GM18502 (cell line): ENCODE data around the gene ERVFRD-1.

Source experiments
- ATAC-seq: cut with Tn5 transposase; IDR thresholded peaks from one replicate; pipeline ENCODE4 v1.9.1; 2021; ENCODE audit warnings: mild to moderate bottlenecking; ENCODE audit not compliant: unreplicated experiment, poor library complexity

Gene ERVFRD-1

DNA sequence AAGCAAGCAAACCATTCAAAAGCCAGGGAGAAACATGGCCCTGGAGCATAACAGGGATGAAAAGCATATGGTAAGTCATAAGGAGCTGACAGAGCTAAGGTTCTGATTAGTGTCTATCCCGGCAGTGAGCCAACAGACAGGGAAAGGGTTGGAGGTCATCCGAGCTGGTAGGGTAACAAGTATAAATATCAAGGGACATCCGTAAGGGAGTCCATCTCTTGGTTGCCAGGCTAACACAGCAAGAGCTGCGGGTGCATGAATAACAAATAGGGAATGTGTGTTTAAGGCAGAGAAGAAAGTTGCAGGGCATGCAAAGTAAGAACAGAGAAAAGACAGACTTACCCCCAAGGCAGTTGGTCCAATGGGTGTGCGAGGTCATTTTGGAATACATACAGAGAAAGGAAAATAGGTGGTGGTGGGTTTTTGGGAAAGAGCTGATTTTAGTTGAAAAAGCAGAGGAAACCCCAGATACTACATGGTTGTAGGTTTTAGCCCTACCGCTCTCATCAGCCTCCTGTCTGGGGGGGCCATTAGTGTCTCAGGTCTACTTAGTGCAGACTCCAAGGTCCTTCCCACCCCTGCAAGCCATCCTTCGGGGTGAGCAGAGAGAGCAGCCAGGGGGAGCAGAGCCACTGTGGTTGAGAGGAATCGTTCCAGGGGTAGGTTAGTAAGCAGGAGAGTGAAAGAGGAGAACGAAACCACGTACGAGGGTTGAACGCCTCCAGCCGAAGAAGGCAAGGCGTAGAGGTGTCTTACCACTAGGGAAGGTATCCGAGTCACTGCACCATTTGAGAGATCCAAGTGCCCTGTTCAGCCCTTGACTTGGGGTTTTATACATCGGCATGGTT lies at the start of gene ERVFRD-1:
Gene ERVFRD-1, minus strand, starts transcription at position 805 of the 848 bp plus-strand sequence. CDS start 6,415 bp downstream, outside the sequence.
- ATAC-seq = no peak

- no peak for ATAC-seq
Observed at GRCh38 chr6:11160199-11160598, 48.7 kb upstream of the ERVFRD-1 start.

DNA sequence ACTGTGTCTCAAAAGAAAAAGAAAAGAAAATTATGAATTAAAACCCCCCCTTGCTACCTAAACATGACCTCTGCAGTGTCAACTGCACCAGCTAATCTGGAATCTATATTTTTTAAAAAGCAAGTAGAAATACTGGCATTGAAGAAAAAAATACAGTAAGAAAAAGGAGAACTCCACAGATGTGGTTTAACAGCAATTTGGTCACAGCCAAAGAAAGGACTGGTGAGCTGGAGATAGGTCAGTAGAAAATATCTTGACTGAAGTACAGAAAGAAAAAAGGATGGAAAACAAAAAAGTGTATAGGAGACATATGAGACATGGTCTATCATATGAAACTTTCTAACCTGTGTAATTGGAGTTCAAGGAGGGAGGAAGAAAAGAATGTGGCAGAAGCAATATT lies 44.1 kb upstream of the ERVFRD-1 start:
- ATAC-seq = no peak

DNA sequence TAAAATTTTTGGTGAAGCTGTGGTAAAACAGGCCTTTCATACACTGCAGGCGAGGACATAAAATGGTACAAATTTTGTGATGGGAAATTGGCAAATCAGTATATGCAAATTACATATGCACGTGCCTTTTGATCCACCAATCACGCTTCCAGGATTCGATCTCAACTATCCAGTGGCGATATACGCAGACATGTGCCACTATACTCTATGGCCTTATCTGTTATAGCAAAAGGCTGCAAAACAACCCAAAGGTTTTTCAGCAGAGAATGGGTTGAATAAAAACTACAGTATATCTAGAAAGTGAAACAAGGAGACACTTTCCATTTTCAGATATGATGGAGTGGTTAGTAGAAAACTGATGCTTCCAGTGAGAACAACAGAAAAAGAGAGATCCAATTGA lies 41.9 kb upstream of the ERVFRD-1 start:
- ATAC-seq = no peak

DNA sequence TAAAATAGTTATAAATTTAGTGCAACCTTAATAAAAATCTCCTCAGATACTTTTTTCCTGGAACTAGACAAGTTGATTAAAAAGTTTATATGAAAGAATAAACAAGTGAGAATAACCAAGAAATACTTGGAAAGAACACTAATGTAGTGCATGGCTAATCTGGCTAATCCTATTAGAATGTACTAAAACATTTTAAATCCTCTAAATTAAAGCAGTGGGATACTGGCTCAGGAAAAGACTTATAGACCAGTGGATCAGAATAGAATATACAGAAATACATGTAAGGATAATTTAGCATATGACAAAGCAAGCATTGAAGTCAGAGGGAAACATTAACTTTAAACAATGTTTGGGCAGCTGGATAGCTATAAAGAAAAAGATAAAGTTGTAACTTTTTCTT lies 41.1 kb upstream of the ERVFRD-1 start:
- no peak for ATAC-seq

DNA sequence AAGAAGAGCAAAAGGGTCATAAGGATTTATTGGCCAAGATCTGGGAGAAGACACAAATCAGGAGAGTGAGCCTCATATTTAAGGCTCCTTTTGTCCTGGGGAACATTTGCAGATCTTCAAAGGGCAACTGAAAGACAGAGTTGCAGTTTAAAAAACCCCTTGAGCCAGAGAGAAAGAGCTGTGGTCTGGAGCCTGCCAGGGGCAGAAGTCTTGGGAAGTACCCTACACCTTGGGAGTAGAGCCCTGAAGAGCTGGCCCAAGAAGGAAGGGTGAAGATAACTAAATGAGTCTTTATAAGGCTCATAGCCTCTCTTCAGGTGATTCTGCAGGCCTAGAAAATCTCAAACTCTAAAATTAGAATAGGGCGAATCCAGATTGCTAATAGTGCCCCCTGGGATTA lies 40.0 kb upstream of the ERVFRD-1 start:
- no peak for ATAC-seq

GRCh38 chr6:11149551-11149950 lies 38.0 kb upstream of the ERVFRD-1 start:
- no peak for ATAC-seq

DNA sequence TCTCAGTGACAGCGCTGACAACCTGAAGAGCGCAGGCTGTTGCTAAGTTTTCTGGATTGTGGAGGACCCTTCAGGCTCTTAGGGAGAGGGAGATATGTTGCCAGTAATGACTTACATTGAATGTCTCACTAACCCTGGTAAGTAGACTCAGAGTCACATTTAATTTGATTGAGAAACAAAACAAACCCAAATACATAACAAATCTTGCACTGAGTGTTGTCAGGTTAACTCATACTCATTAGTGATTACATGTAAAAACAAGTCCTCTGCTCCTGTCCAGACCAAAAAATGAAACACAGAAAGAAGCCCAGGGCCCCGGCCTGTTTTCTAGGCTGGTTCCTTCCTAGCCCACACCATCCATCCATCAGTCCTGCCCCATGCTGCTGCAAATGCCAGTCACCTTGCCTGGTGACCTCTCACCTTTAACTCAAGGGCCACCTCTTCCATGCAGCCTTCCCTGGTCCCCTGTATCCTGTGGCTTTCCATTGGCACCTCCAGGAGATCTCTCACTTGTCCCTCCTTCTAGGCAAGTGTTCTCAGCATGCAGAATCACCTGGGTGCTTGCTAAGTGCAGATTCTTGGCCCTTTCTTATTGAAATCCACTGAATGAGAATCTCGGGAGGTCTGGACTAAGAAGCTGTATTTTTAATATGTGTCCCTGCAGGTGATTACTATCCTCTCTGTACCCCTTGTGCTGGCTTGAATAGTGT lies 34.7 kb upstream of the ERVFRD-1 start:
- ATAC-seq = no peak

DNA sequence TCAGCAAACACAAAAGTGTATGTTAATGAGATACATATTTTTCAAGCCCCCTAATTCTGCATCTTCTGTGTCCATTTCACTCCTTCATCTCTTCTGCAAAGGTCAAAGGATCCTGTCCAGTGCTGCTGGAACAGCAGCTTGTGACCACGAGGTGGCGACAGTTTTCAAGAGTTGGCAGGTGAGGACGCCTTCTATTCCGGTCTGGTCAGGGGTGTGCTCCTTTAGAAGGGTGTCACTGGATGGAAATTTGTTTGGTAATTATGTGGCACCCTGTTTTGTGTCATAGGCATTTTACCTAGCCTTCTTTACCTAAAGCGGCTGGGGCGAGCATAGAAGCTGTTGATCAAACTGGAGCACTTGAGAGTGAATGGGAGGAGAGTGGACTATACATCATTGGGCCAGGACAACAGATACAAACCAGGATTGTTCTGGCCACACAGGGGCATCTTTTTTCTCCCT lies 32.9 kb upstream of the ERVFRD-1 start:
- ATAC-seq = peak; percentile 75

DNA sequence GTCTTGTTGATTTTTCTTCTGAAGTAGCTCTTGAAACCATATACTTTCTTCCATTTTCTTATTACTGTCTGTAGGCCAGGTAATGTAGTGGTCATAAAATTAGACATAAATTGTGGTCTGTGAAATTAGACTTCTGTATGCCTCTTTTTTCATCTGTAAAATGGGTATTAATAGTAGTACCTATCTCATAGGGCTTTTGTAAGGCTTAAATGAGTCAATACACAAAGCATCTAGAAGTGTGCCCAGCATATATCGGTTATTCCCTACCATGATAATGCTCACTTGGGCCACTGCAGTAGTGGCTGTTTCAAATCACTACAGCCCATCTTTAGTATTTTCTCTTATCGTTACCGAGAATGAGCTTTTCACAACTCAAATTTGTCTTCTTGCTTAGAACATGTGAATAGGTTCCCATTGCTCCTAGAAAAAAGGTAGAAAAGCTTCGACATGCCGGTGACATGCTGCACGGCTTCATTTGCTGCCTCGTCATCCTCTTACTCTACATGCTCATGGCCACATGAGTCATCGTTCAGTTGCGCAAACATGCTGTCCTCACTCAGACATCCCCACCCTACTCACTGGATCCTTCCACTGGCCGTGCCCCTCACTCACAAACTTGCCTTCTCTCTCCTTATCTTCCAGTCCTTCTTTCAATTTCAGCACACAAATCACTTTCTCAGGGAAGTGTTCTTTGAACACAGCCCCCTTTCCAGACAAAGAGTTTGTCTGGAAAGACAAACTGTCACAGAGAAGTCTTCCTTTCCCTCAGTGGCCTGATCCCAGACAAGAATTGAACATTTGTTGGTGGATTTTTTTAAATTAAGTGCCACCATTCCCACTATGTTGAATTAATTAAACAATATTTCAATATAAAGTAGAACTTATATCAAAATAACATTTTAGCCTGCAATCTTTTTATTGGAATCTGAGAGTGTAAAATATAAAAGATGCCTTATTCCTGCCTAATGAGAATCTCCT lies 32.2 kb upstream of the ERVFRD-1 start:
- no peak for ATAC-seq

- no peak for ATAC-seq
Observed at GRCh38 chr6:11142296-11143027, 30.9 kb upstream of the ERVFRD-1 start.

DNA sequence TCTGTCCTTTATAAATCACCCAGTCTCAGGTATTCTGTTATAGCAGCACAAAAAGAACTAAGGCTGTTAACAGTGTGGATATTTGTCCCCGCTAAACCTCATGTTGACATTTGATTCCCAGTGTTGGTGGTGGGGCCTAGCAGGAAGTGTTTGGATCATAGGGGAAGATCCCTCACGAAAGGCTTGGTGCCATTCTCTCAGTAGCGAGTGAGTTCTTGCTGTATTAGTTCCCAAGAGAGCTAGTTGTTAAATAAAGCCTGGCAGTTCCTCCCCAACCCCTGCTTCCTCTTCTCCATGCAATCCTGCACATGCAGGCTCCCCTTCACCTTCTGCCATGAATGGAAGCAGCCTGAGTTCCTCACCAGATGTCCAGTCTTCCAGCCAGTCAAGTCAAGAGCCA lies 29.8 kb upstream of the ERVFRD-1 start:
- ATAC-seq = no peak

GRCh38 chr6:11140056-11140455 lies 28.5 kb upstream of the ERVFRD-1 start:
- ATAC-seq = no peak

DNA sequence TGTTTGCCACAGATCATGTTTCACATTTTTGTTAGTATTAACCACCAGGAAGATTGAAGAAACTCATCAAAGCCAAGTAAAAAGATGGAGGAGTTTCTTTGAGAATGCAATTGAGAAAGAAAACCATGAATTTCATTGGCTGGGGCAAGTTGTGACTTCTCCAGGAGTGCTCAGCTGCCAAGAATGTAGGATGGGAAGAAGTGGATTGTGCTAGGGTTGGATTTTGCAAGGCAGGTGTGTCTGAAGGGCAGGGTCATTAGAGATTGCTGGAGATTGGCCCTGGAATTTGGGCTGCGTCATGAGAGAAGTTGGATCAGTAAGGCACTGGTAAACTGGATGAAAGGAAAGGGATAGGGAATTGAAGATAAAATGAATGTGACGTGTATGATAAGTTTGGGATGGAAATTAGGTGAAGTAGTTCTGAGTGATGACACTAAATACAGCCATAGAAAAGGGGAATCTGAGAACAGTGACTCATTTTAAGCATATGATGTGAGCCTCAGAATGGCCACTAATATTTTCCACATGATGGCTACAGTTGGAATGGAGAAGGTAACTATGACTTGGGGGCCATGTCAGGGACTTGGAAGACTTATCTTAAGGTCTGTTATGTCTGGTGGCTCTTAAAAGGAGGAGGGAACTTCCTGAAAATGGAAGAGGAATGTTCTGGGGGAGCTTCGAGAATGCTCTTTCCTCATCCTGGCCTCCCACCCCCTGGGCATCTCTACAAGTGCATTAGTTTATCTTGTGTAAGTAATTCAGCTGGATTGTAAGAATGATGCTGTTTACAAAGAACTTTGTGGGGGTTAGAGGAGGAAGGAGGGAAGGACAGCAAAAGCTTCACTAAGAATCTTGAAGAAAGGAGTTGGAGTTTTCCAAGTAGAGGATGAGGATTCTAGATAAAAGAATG lies 27.8 kb upstream of the ERVFRD-1 start:
- peak; percentile 56 for ATAC-seq

DNA sequence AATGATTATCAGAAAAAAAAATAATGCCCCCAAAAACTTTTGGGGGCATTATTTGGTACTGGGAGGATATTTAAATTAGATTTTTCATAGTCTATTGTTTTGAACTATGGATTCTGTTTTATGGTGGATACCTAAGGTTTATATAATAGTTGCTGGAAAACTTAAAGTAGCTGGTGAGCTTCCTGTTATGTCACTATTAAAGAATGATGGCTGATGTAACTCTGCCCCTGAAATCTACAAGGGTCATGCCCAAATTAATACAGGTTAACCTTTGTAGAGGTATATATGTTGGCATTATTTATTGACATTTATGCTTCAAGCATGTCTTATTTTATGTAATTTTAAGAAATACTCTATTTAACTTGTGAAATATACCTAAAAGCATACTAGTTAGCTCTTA lies 25.3 kb upstream of the ERVFRD-1 start:
- no peak for ATAC-seq

GRCh38 chr6:11133281-11133680 lies 21.8 kb upstream of the ERVFRD-1 start:
- ATAC-seq = no peak

DNA sequence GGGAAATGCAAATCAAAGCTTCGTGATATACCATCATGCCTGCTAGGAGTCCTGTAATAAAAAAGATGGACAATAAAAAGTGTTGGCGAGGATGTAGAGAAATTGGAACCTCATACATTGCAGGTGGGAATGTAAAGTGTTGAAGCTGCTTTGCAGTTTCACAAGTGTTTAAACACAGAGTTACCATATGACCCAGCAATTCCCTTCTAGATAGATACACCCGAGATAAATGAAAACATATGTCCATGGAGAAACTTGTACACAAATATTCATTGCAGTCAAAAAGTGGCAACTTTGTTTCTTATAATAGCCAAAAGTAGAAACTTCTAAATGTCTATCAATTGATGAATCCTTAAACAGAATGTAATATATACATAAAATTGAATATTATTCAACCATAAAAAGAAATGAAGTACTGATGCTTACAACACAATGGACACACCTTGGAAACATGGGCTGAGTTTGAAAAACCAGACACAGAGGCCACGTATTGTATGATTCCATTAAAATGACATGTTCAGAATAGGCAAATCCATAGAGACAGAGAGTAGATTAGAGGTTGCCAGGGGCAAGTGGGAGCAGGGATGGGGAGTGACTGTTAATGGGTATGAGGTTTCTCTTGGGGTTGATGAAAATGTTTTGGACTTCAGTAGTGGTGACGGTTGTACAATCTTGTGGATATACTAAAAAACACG lies 20.8 kb upstream of the ERVFRD-1 start:
- no peak for ATAC-seq

DNA sequence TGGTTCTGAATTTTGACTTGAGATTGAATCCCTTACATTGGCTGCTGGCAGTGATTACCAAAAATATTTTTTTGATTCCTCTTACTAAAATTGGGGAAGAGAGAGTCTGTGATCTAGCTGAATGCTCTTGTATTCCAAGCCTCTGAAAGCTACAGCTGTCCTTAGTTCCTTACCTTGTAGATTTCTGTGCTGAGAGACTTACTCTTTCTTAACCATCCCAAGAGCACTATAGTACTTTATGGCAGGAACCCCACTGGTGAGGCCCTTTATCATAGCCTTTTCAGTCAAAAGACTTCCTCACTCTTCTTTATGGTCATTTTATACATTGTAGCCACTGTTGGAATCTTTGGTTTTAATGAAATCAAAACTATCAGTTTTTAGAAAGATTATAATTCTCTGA lies 19.1 kb upstream of the ERVFRD-1 start:
- no peak for ATAC-seq
